ENCODE measurements around the gene ORMDL3. TPM values are rescaled to one million over a fixed set of nuclear protein-coding genes. Genes with fewer than 3 reads are reported as not detected.

Gene ORMDL3
- total RNA-seq, 1 experiment from 2014 or later = 14.7 TPM

DNA sequence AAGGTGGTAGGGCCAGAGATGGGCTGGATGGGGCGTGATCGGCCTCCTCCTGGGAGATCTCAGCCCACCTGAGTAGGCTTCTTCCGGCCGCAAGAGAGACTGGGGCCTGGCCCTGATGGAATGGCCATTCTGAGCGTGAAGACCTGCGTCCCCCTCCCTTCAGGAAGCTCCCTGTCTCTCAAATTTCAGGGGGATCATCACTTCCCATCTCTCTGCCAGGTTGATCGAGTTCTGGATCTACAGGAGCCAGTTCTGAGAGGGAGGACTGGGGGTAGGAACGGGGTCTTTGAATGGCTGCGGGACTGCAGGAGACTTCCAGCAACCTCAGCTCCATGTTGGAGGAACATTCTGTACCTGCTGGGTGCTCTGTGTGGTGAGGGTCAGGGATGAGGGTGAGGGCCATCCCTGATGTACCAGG, 26.1 kb upstream of the ORMDL3 start:
- H3K27me3 Mint-ChIP-seq (ENCODE audit: insufficient read depth, unreplicated experiment) = peaks cover 22% of the 10 kb centered on the region
- CTCF ChIA-PET = interaction anchor here (0.6 to 1.1 kb wide), 4 partner anchors 24 to 649 kb away, joined by 3 to 4 read pairs (median 3); no protein-coding TSS in a partner anchor
- DNase-seq (ENCODE audit: unreplicated experiment) = no peak
- POLR2A ChIA-PET = interaction anchor here (3.4 kb wide), 1 partner anchor 26 kb away, joined by 24 read pairs; the partner anchor contains the start of gene PSMD3
- TF ChIP-seq, protein P1, sequence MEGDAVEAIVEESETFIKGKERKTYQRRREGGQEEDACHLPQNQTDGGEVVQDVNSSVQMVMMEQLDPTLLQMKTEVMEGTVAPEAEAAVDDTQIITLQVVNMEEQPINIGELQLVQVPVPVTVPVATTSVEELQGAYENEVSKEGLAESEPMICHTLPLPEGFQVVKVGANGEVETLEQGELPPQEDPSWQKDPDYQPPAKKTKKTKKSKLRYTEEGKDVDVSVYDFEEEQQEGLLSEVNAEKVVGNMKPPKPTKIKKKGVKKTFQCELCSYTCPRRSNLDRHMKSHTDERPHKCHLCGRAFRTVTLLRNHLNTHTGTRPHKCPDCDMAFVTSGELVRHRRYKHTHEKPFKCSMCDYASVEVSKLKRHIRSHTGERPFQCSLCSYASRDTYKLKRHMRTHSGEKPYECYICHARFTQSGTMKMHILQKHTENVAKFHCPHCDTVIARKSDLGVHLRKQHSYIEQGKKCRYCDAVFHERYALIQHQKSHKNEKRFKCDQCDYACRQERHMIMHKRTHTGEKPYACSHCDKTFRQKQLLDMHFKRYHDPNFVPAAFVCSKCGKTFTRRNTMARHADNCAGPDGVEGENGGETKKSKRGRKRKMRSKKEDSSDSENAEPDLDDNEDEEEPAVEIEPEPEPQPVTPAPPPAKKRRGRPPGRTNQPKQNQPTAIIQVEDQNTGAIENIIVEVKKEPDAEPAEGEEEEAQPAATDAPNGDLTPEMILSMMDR (IDR thresholded peaks at IDR 0.05; ENCODE audit: unreplicated experiment) = no peak
- no peaks in the 10 kb centered on the region for H3K36me3 Mint-ChIP-seq (ENCODE audit: insufficient read depth, unreplicated experiment)
- H3K9me3 Mint-ChIP-seq (ENCODE audit: unreplicated experiment) = no peaks in the 10 kb centered on the region
- H3K4me1 Mint-ChIP-seq (ENCODE audit: insufficient read depth, unreplicated experiment) = no peaks in the 10 kb centered on the region
- H3K27ac Mint-ChIP-seq (ENCODE audit: low read depth, unreplicated experiment) = no peak overlapping the region
- intact Hi-C loops (cut with micrococcal nuclease) = no loop called here
- no TSS peak for BruUV-seq (replicated peaks)
- peak overlapping the region; percentile 62 for H3K4me3 Mint-ChIP-seq (ENCODE audit: unreplicated experiment)

DNA sequence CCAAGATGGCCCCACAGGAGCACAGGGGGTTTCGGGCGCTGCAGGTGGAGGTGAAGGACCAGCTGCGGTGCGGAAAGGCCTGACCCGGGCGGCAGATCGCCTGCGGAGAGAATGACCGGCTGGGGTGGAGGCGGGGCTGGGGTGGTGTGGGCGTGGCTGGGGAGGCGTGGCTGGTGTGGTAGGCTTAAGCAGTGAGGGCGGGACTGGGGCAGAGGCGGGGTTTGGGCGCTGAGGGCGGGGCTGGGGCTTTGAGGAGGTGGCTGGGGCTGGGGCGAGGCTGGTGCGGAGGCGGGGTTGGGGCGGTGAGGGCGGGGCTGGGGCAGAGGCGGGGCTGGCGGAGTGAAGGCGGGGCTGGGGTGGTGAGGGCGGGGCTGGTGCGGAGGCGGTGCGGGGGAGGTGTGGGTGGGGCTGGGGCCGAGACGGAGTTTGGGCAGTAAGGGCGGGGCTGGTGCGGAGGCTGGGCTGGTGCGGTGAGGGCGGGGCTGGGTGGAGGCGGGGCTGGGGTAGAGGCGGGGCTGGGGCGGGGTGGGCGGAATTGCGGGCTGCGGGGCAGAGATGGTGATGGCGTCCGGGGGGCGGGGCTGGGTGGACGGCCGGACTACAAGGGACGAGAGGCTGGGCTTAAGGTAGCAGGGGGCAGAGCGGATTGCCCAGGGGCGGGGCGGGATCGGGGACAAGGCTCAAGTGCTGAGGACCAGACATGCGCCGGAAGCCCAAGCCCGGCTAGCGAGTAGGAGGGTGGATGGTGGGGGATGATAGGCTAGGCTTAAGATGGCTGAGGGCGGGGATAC, 25.5 kb upstream of the ORMDL3 start:
- intact Hi-C loops (cut with micrococcal nuclease) = no loop called here
- Mint-ChIP-seq H3K27me3 (ENCODE audit: insufficient read depth, unreplicated experiment) (peaks cover 22% of the 10 kb centered on the region), H3K36me3 (ENCODE audit: insufficient read depth, unreplicated experiment) (no peaks in the 10 kb centered on the region), H3K4me3 (ENCODE audit: unreplicated experiment) (peak overlapping the region; percentile 62), H3K9me3 (ENCODE audit: unreplicated experiment) (no peaks in the 10 kb centered on the region), H3K4me1 (ENCODE audit: insufficient read depth, unreplicated experiment) (no peaks in the 10 kb centered on the region), H3K27ac (ENCODE audit: low read depth, unreplicated experiment) (no peak overlapping the region)
- TF ChIP-seq, protein P1 (IDR thresholded peaks at IDR 0.05; ENCODE audit: unreplicated experiment) = no peak
- POLR2A ChIA-PET = interaction anchor here (3.4 kb wide), 1 partner anchor 27 kb away, joined by 24 read pairs; the partner anchor contains the start of gene PSMD3
- CTCF ChIA-PET = interaction anchor here (1.1 kb wide), 1 partner anchor 74 kb away, joined by 3 read pairs; no protein-coding TSS in a partner anchor
- DNase-seq (ENCODE audit: unreplicated experiment) = peak; percentile 92
- no TSS peak for BruUV-seq (replicated peaks)

DNA sequence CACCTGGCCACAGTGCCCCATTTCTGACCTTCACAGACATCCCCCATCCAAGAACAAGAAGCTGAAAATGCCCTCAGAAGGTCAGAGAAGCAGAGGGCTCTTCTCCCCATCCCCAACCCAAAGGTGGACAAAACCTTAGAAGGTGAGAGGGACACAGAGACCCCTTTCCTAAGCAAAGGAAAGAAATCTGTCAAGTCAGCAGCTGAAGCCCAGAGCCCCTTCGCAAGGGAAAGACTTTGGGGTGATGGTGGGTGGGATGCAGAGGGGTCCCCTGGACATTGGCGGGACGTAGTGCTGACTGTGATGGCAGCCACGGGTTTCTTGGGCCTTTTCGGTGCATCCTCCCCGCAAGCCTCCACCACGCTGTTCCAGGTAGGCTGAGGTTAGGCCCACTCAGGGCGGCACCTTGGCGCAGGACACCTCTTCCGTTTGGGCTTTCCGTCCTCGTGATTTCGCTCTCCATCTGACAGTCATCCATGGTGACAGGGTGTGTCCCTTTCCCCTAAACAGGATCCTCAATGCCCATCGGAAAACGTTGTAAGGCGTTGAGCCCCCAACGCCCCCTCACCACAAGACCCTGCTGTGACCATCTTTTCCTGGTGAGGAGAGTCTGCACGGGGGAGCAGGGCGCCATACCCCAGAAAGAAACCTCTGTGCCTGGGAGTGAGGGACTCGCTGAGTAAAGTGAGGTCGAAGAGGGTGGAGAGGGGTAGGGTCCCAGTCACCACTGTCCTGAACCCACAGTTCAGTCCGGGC, 24.7 kb upstream of the ORMDL3 start:
- Mint-ChIP-seq H3K27ac (ENCODE audit: low read depth, unreplicated experiment) (no peak overlapping the region), H3K4me1 (ENCODE audit: insufficient read depth, unreplicated experiment) (no peaks in the 10 kb centered on the region), H3K9me3 (ENCODE audit: unreplicated experiment) (no peaks in the 10 kb centered on the region), H3K27me3 (ENCODE audit: insufficient read depth, unreplicated experiment) (peaks cover 22% of the 10 kb centered on the region), H3K4me3 (ENCODE audit: unreplicated experiment) (peak overlapping the region; percentile 62), H3K36me3 (ENCODE audit: insufficient read depth, unreplicated experiment) (no peaks in the 10 kb centered on the region)
- ChIA-PET POLR2A (interaction anchor here (3.4 kb wide), 1 partner anchor 28 kb away, joined by 24 read pairs; the partner anchor contains the start of gene PSMD3), CTCF (no interaction called here)
- no TSS peak for BruUV-seq (replicated peaks)
- TF ChIP-seq, protein P1 (IDR thresholded peaks at IDR 0.05; ENCODE audit: unreplicated experiment) = no peak
- DNase-seq (ENCODE audit: unreplicated experiment) = no peak
- intact Hi-C loops (cut with micrococcal nuclease) = no loop called here

DNA sequence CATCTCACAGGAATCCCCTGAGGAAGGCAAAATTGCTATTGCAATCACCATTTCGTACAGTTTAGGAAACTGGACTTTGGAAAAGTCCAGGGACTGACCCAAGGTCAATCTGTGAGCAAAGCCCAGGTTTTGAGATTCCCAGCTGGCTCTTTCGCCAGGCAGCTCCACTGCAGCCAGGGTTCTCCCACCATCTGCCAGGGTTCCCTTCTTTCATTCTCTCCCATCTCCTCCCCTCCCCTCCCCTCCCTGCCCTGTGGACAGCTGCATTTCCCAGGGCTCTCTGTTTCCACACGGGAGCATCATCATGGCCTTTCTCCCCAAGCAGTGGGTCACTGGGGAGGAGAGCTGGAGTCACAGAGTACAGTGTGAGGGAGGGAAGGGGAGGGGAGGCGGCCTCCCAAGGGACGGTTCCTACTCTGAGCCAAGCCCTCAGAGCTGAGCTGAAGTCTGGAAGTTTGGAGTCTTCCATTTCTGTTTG, 23.5 kb upstream of the ORMDL3 start:
- H3K27me3 Mint-ChIP-seq (ENCODE audit: insufficient read depth, unreplicated experiment) = peaks cover 22% of the 10 kb centered on the region
- ChIA-PET POLR2A (interaction anchor here (0.5 kb wide), 1 partner anchor 22 kb away, joined by 4 read pairs; no protein-coding TSS in a partner anchor), CTCF (interaction anchor here (0.6 to 0.8 kb wide), 3 partner anchors 79 to 1594 kb away, joined by 3 read pairs; no protein-coding TSS in a partner anchor)
- no peak overlapping the region for H3K27ac Mint-ChIP-seq (ENCODE audit: low read depth, unreplicated experiment)
- intact Hi-C loops (cut with micrococcal nuclease) = no loop called here
- H3K9me3 Mint-ChIP-seq (ENCODE audit: unreplicated experiment) = no peaks in the 10 kb centered on the region
- no TSS peak for BruUV-seq (replicated peaks)
- TF ChIP-seq, protein P1 (IDR thresholded peaks at IDR 0.05; ENCODE audit: unreplicated experiment) = no peak
- no peak overlapping the region for H3K4me3 Mint-ChIP-seq (ENCODE audit: unreplicated experiment)
- H3K36me3 Mint-ChIP-seq (ENCODE audit: insufficient read depth, unreplicated experiment) = no peaks in the 10 kb centered on the region
- no peak for DNase-seq (ENCODE audit: unreplicated experiment)
- no peaks in the 10 kb centered on the region for H3K4me1 Mint-ChIP-seq (ENCODE audit: insufficient read depth, unreplicated experiment)
